ENCODE data around the gene PLEKHD1. TPM values are rescaled to one million over a fixed set of nuclear protein-coding genes. Genes with fewer than 3 reads are reported as not detected.

The PLEKHD1 gene
- total RNA-seq: 0.11 TPM
- polyA plus RNA-seq: 0.04 TPM

- 3% methylated on average over 86 of the region's 86 CpGs for WGBS
- Histone ChIP-seq H3K27ac (ENCODE audit: low read depth) (no peak within 1 kb of the TSS), H3K36me3 (ENCODE audit: insufficient read depth) (no peaks in the 10 kb centered on the region), H3K4me3 (ENCODE audit: low read depth, low read length) (peak within 1 kb of the TSS; percentile 0), H3K4me1 (ENCODE audit: insufficient read depth) (no peaks in the 10 kb centered on the region)
- DNase-seq (ENCODE audit: extremely low spot score): no peak
Measured at GRCh38 chr14:69484444-69485314, at the start of gene PLEKHD1. Gene PLEKHD1, plus strand, starts transcription at chr14:69484728. Its CDS starts 238 bp downstream, at chr14:69484966.

GRCh38 chr14:69439521-69440270 lies 44.8 kb upstream of the PLEKHD1 start:
- no peak overlapping the region for H3K27ac ChIP-seq (ENCODE audit: low read depth)
- peaks cover 1% of the 10 kb centered on the region for H3K36me3 ChIP-seq (ENCODE audit: insufficient read depth)
- H3K4me3 ChIP-seq (ENCODE audit: low read depth, low read length): no peak overlapping the region
- DNase-seq (ENCODE audit: extremely low spot score): no peak
- 91% methylated on average over 12 of the region's 12 CpGs for WGBS
- no peaks in the 10 kb centered on the region for H3K4me1 ChIP-seq (ENCODE audit: insufficient read depth)

- WGBS: 82% methylated on average over 5 of the region's 5 CpGs
- no peak for DNase-seq (ENCODE audit: extremely low spot score)
- Histone ChIP-seq H3K4me1 (ENCODE audit: insufficient read depth) (no peaks in the 10 kb centered on the region), H3K4me3 (ENCODE audit: low read depth, low read length) (no peak overlapping the region), H3K27ac (ENCODE audit: low read depth) (no peak overlapping the region), H3K36me3 (ENCODE audit: insufficient read depth) (peaks cover 1% of the 10 kb centered on the region)
Measured at GRCh38 chr14:69441948-69442347, 42.6 kb upstream of the PLEKHD1 start.

- WGBS: 97% methylated on average over 5 of the region's 5 CpGs
- DNase-seq (ENCODE audit: extremely low spot score): no peak
- Histone ChIP-seq H3K36me3 (ENCODE audit: insufficient read depth) (peaks cover 1% of the 10 kb centered on the region), H3K4me3 (ENCODE audit: low read depth, low read length) (no peak overlapping the region), H3K27ac (ENCODE audit: low read depth) (no peak overlapping the region), H3K4me1 (ENCODE audit: insufficient read depth) (no peaks in the 10 kb centered on the region)
Measured at GRCh38 chr14:69443296-69443805, 41.2 kb upstream of the PLEKHD1 start.

- Histone ChIP-seq H3K4me1 (ENCODE audit: insufficient read depth) (no peaks in the 10 kb centered on the region), H3K36me3 (ENCODE audit: insufficient read depth) (no peaks in the 10 kb centered on the region), H3K4me3 (ENCODE audit: low read depth, low read length) (no peak overlapping the region), H3K27ac (ENCODE audit: low read depth) (no peak overlapping the region)
- 97% methylated on average over 8 of the region's 8 CpGs for WGBS
- DNase-seq (ENCODE audit: extremely low spot score): no peak
Measured at GRCh38 chr14:69449216-69449615, 35.3 kb upstream of the PLEKHD1 start.

GRCh38 chr14:69451941-69452340 lies 32.6 kb upstream of the PLEKHD1 start:
- no peaks in the 10 kb centered on the region for H3K4me1 ChIP-seq (ENCODE audit: insufficient read depth)
- 90% methylated on average over 2 of the region's 2 CpGs for WGBS
- H3K36me3 ChIP-seq (ENCODE audit: insufficient read depth): peaks cover 2% of the 10 kb centered on the region
- H3K27ac ChIP-seq (ENCODE audit: low read depth): no peak overlapping the region
- no peak for DNase-seq (ENCODE audit: extremely low spot score)
- no peak overlapping the region for H3K4me3 ChIP-seq (ENCODE audit: low read depth, low read length)

- no peak overlapping the region for H3K4me3 ChIP-seq (ENCODE audit: low read depth, low read length)
- 91% methylated on average over 11 of the region's 11 CpGs for WGBS
- no peak overlapping the region for H3K27ac ChIP-seq (ENCODE audit: low read depth)
- DNase-seq (ENCODE audit: extremely low spot score): no peak
- H3K4me1 ChIP-seq (ENCODE audit: insufficient read depth): no peaks in the 10 kb centered on the region
- peaks cover 2% of the 10 kb centered on the region for H3K36me3 ChIP-seq (ENCODE audit: insufficient read depth)
Measured at GRCh38 chr14:69458350-69458749, 26.2 kb upstream of the PLEKHD1 start.

GRCh38 chr14:69459122-69459521 lies 25.4 kb upstream of the PLEKHD1 start:
- DNase-seq (ENCODE audit: extremely low spot score): no peak
- 65% methylated on average over 1 of the region's 1 CpG for WGBS
- peaks cover 2% of the 10 kb centered on the region for H3K36me3 ChIP-seq (ENCODE audit: insufficient read depth)
- H3K27ac ChIP-seq (ENCODE audit: low read depth): no peak overlapping the region
- H3K4me1 ChIP-seq (ENCODE audit: insufficient read depth): no peaks in the 10 kb centered on the region
- H3K4me3 ChIP-seq (ENCODE audit: low read depth, low read length): no peak overlapping the region

GRCh38 chr14:69460093-69460701 lies 24.3 kb upstream of the PLEKHD1 start:
- peak; percentile 63 for DNase-seq (ENCODE audit: extremely low spot score)
- WGBS: 25% methylated on average over 4 of the region's 4 CpGs
- H3K4me3 ChIP-seq (ENCODE audit: low read depth, low read length): no peak overlapping the region
- no peak overlapping the region for H3K27ac ChIP-seq (ENCODE audit: low read depth)
- peaks cover 2% of the 10 kb centered on the region for H3K36me3 ChIP-seq (ENCODE audit: insufficient read depth)
- no peaks in the 10 kb centered on the region for H3K4me1 ChIP-seq (ENCODE audit: insufficient read depth)

GRCh38 chr14:69464379-69464778 lies 20.1 kb upstream of the PLEKHD1 start:
- no peak overlapping the region for H3K4me3 ChIP-seq (ENCODE audit: low read depth, low read length)
- no peak for DNase-seq (ENCODE audit: extremely low spot score)
- H3K36me3 ChIP-seq (ENCODE audit: insufficient read depth): no peaks in the 10 kb centered on the region
- no peaks in the 10 kb centered on the region for H3K4me1 ChIP-seq (ENCODE audit: insufficient read depth)
- no peak overlapping the region for H3K27ac ChIP-seq (ENCODE audit: low read depth)

- 63% methylated on average over 6 of the region's 6 CpGs for WGBS
- Histone ChIP-seq H3K4me3 (ENCODE audit: low read depth, low read length) (no peak overlapping the region), H3K36me3 (ENCODE audit: insufficient read depth) (no peaks in the 10 kb centered on the region), H3K27ac (ENCODE audit: low read depth) (no peak overlapping the region), H3K4me1 (ENCODE audit: insufficient read depth) (no peaks in the 10 kb centered on the region)
- DNase-seq (ENCODE audit: extremely low spot score): no peak
Measured at GRCh38 chr14:69464829-69465228, 19.7 kb upstream of the PLEKHD1 start.

- Histone ChIP-seq H3K27ac (ENCODE audit: low read depth) (no peak overlapping the region), H3K4me1 (ENCODE audit: insufficient read depth) (no peaks in the 10 kb centered on the region), H3K4me3 (ENCODE audit: low read depth, low read length) (no peak overlapping the region), H3K36me3 (ENCODE audit: insufficient read depth) (no peaks in the 10 kb centered on the region)
- no peak for DNase-seq (ENCODE audit: extremely low spot score)
- WGBS: 63% methylated on average over 2 of the region's 2 CpGs
Measured at GRCh38 chr14:69468949-69469348, 15.6 kb upstream of the PLEKHD1 start.

- H3K27ac ChIP-seq (ENCODE audit: low read depth): no peak overlapping the region
- 89% methylated on average over 3 of the region's 3 CpGs for WGBS
- H3K36me3 ChIP-seq (ENCODE audit: insufficient read depth): no peaks in the 10 kb centered on the region
- no peaks in the 10 kb centered on the region for H3K4me1 ChIP-seq (ENCODE audit: insufficient read depth)
- no peak for DNase-seq (ENCODE audit: extremely low spot score)
- H3K4me3 ChIP-seq (ENCODE audit: low read depth, low read length): no peak overlapping the region
Measured at GRCh38 chr14:69471436-69471835, 13.1 kb upstream of the PLEKHD1 start.

Data from urinary bladder (tissue), 4 donors.